Fibroblast of gingiva (primary cell): ENCODE data around the gene ILKAP.

Experiments used
- DNase-seq: peaks from one replicate; pipeline ENCODE4 v3.0.0-alpha.2; 2011; ENCODE audit warnings: low read depth

Gene ILKAP

GRCh38 chr2:238203094-238203972 lies at the start of gene ILKAP:
Gene ILKAP, minus strand, starts transcription at chr2:238203695. Its CDS starts 142 bp downstream, at chr2:238203553.
- DNase-seq: peak; percentile 83

GRCh38 chr2:238252766-238253630 lies 49.5 kb upstream of the ILKAP start:
- DNase-seq: no peak

GRCh38 chr2:238251986-238252385 lies 48.5 kb upstream of the ILKAP start:
- no peak for DNase-seq

GRCh38 chr2:238251331-238251730 lies 47.8 kb upstream of the ILKAP start:
- DNase-seq: no peak

GRCh38 chr2:238250896-238251295 lies 47.4 kb upstream of the ILKAP start:
- no peak for DNase-seq

GRCh38 chr2:238247841-238248453 lies 44.5 kb upstream of the ILKAP start:
- no peak for DNase-seq

GRCh38 chr2:238247002-238247822 lies 43.7 kb upstream of the ILKAP start:
- DNase-seq: no peak

GRCh38 chr2:238244151-238244550 lies 40.7 kb upstream of the ILKAP start:
- no peak for DNase-seq

GRCh38 chr2:238243496-238244076 lies 40.1 kb upstream of the ILKAP start:
- DNase-seq: no peak

GRCh38 chr2:238242731-238243495 lies 39.4 kb upstream of the ILKAP start:
- peak; percentile 21 for DNase-seq

GRCh38 chr2:238241970-238242369 lies 38.5 kb upstream of the ILKAP start:
- DNase-seq: peak; percentile 43

GRCh38 chr2:238240757-238241711 lies 37.5 kb upstream of the ILKAP start:
- no peak for DNase-seq

GRCh38 chr2:238239863-238240756 lies 36.6 kb upstream of the ILKAP start, which contains the start of gene HES6:
Gene HES6, minus strand, starts transcription at chr2:238240038. Its CDS starts 133 bp downstream, at chr2:238239905.
- DNase-seq: peak; percentile 78

- no peak for DNase-seq
Measured at GRCh38 chr2:238239543-238239862, 36.0 kb upstream of the ILKAP start.

- DNase-seq: no peak
Measured at GRCh38 chr2:238238766-238239542, 35.5 kb upstream of the ILKAP start.

- DNase-seq: no peak
Measured at GRCh38 chr2:238238311-238238765, 34.8 kb upstream of the ILKAP start.

- DNase-seq: no peak
Measured at GRCh38 chr2:238237431-238238135, 34.1 kb upstream of the ILKAP start.
